Activated CD8-positive, alpha-beta T cell treated with anti-CD3 and anti-CD28 coated beads for 36 hours (primary cell): ENCODE measurements around the gene KCNIP2. TPM values are rescaled to one million over a fixed set of nuclear protein-coding genes. Genes with fewer than 3 reads are reported as not detected.

Experiments
- ATAC-seq: fragments of 200-7000 bp; cut with Tn5 transposase; one replicate; pipeline ENCODE4 v1.10.0; 2021; ENCODE audit warnings: mild to moderate bottlenecking, moderate library complexity
- CTCF ChIA-PET: fragments of 350-600 bp; sonication (Branson Sonifier 250); formaldehyde crosslinking; loops from one replicate; lab custom pipeline; 2021; ENCODE audit warnings: antibody characterized with exemption; lab: Charles Lee
- POLR2A ChIA-PET: fragments of 350-600 bp; sonication (Branson Sonifier 250); formaldehyde crosslinking; loops from one replicate; lab custom pipeline; 2021; ENCODE audit warnings: antibody characterized with exemption; lab: Charles Lee
- DNase-seq: peaks from one replicate; pipeline ENCODE4 v3.0.0-alpha.2; 2020
- H3K27ac Mint-ChIP-seq: one replicate; pipeline ENCODE4 v1.8.0; 2021; ENCODE audit warnings: mild to moderate bottlenecking, mixed read lengths
- H3K27me3 Mint-ChIP-seq: one replicate; pipeline ENCODE4 v1.8.0; 2021; ENCODE audit warnings: mixed read lengths
- H3K36me3 Mint-ChIP-seq: one replicate; pipeline ENCODE4 v1.8.0; 2021; ENCODE audit warnings: low read depth, mixed read lengths
- H3K4me1 Mint-ChIP-seq: one replicate; pipeline ENCODE4 v1.8.0; 2021; ENCODE audit warnings: low read depth, mixed read lengths
- H3K4me3 Mint-ChIP-seq: one replicate; pipeline ENCODE4 v1.8.0; 2021; ENCODE audit warnings: mild to moderate bottlenecking, moderate library complexity, mixed read lengths
- H3K9me3 Mint-ChIP-seq: one replicate; pipeline ENCODE4 v1.8.0; 2021; ENCODE audit warnings: mixed read lengths
- CTCF ChIP-seq: fragments of 200-600 bp; IDR thresholded peaks from one replicate; pipeline ENCODE4 v1.8.0; 2022; ENCODE audit warnings: antibody characterized with exemption, mild to moderate bottlenecking
- intact Hi-C: fragments of 100-400 bp; cut with micrococcal nuclease; formaldehyde crosslinking; loops from one replicate; pipeline ENCODE4 v1.10.0; 2022
- total RNA-seq, 2 experiments: library from RNA; stranded (reverse); gene quantifications; one replicate each; pipeline ENCODE4 v1.2.3, GENCODE V29; 2021

Gene KCNIP2
- total RNA-seq, 2 experiments from 2014 or later, result 2.4 to 3.1 TPM

DNA sequence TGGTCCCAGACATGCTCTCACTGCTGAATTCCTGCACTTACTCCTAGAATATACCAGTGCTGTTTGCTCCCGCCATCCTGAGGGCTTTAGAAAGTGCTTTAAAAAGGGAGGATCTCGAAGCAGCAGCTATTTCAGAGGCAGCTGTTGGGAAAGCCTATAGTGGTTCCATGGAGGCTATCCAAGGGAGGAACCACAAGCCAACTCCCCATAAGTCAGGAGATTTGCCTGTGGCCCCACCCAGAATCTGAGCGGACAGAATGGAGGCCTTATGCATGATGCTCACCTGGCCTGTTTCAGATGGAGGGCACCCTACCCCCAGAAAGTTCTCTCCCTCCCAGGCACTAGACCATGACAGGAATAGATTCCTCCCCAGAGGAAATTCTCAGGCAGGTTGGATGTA, 2.3 kb upstream of the KCNIP2 start:
- H3K4me1 Mint-ChIP-seq, result peaks cover 27% of the 10 kb centered on the region

GRCh38 chr10:101841826-101842225, 1.8 kb downstream of the KCNIP2 start:
- no peak for DNase-seq
- intact Hi-C loops, result loop anchor here (2.0 to 5.0 kb wide), 2 partner anchors 169 to 230 kb away; no protein-coding TSS in a partner anchor
- CTCF ChIA-PET, result interaction anchor here (0.7 to 10.8 kb wide), 45 partner anchors 9 to 700 kb away, joined by 3 to 200 read pairs (median 8); partner anchors contain the start of genes HPS6, NPM3 and OGA
- H3K36me3 Mint-ChIP-seq, result peaks cover 2% of the 10 kb centered on the region
- H3K4me3 Mint-ChIP-seq, result no peak overlapping the region
- ATAC-seq, result no peak
- H3K9me3 Mint-ChIP-seq, result no peaks in the 10 kb centered on the region
- peaks cover 14% of the 10 kb centered on the region for H3K27me3 Mint-ChIP-seq
- no peak overlapping the region for H3K27ac Mint-ChIP-seq
- POLR2A ChIA-PET, result interaction anchor here (0.8 to 5.1 kb wide), 6 partner anchors 9 to 275 kb away, joined by 3 to 27 read pairs (median 5); partner anchors contain the start of gene OGA
- TF ChIP-seq CTCF, result no peak
- H3K4me1 Mint-ChIP-seq, result peaks cover 43% of the 10 kb centered on the region

More for the DNA sequence above, 2.3 kb upstream of the KCNIP2 start:
- H3K36me3 Mint-ChIP-seq, result peaks cover 2% of the 10 kb centered on the region
- no peak overlapping the region for H3K4me3 Mint-ChIP-seq
- intact Hi-C loops, result no loop called here
- no peak overlapping the region for H3K27ac Mint-ChIP-seq
- ChIA-PET POLR2A (no interaction called here), CTCF (interaction anchor here (0.5 to 10.8 kb wide), 5 partner anchors 10 to 225 kb away, joined by 3 to 151 read pairs (median 7); partner anchors contain the start of gene HPS6)
- DNase-seq (no peak), ATAC-seq (no peak)
- H3K9me3 Mint-ChIP-seq, result no peaks in the 10 kb centered on the region
- H3K27me3 Mint-ChIP-seq, result peaks cover 12% of the 10 kb centered on the region
- TF ChIP-seq CTCF, result no peak

DNA sequence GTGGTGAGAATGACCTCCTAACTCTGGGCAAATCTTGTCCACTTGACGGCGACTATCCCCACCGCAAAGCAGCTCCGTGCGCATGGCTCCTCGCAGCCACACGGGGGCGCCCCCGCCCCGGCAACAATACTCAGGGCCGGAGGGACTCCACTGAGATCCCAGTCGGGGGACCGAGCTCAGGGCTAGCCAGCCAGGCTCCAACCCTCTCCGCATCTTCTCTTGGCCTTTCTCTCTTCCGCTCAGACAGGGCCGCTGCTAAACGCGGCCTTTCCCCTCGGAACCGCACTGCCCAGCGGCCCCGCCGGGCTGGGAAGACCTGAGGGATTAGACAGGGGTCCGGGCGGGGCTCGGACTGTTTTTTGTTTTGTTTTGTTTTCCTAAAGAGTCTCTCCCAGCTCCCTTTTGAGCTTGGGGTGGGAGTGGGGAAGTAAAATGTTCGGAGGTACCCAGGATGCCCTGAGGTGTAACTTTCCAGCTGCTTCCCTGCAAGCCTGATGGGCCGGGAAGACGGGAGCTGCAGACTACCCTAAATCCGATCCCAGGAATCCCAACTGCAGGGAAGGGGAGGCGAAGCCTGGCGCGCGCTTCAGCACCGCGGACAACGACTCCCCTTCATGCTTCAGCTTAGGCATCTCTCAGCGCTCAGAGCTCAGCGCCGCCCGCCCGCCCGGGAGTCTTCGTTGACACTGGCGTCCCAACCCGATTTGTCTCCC, 2.7 kb downstream of the KCNIP2 start:
- H3K4me1 Mint-ChIP-seq, result peaks cover 45% of the 10 kb centered on the region
- H3K36me3 Mint-ChIP-seq, result no peaks in the 10 kb centered on the region
- ChIA-PET POLR2A (interaction anchor here (0.8 to 5.1 kb wide), 8 partner anchors 8 to 275 kb away, joined by 3 to 27 read pairs (median 4); partner anchors contain the start of gene OGA), CTCF (interaction anchor here (0.6 to 10.8 kb wide), 69 partner anchors 8 to 699 kb away, joined by 3 to 200 read pairs (median 5); partner anchors contain the start of genes HPS6, NPM3 and OGA)
- peak overlapping the region; percentile 77 for H3K4me3 Mint-ChIP-seq
- DNase-seq (peak; percentile 85), ATAC-seq (peak; percentile 65)
- intact Hi-C loops, result loop anchor here (2.0 to 5.0 kb wide), 2 partner anchors 170 to 231 kb away; no protein-coding TSS in a partner anchor
- H3K27ac Mint-ChIP-seq, result no peak overlapping the region
- TF ChIP-seq CTCF, result peak; percentile 97
- no peaks in the 10 kb centered on the region for H3K9me3 Mint-ChIP-seq
- H3K27me3 Mint-ChIP-seq, result peaks cover 14% of the 10 kb centered on the region

DNA sequence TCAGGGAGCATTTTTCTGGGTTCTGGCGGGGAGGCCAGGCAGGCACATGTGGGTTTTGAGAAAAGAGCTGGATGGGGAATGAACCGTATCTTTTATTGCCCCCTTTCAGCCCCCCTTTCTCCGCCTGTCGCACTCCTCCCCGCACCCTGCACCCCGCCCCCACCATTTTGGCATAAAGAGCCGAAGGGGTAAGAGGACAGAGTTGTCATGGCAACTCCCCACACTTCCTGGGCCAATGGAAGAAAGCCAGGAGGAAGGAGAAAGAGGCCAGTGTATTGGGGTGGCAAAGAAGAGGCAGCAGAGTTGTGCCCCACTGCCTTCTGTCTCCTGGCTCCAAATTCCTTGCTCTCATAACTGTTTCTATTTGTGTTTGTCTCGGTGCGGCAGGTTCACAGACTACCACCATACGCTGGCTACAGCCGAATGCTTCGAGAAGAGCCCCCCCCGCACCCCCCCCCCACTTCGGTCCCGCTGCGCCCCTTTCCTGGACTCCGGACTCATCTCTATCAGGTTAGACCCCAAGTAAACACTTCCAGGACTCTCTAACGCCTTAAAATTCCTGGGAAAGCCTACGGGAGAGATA, 3.4 kb downstream of the KCNIP2 start:
- intact Hi-C loops, result loop anchor here (2.0 to 5.0 kb wide), 2 partner anchors 171 to 232 kb away; no protein-coding TSS in a partner anchor
- DNase-seq (peak; percentile 58), ATAC-seq (no peak)
- no peak overlapping the region for H3K27ac Mint-ChIP-seq
- no peaks in the 10 kb centered on the region for H3K36me3 Mint-ChIP-seq
- peaks cover 14% of the 10 kb centered on the region for H3K27me3 Mint-ChIP-seq
- TF ChIP-seq CTCF, result no peak
- H3K4me3 Mint-ChIP-seq, result peak overlapping the region; percentile 77
- POLR2A ChIA-PET, result interaction anchor here (0.9 to 5.1 kb wide), 4 partner anchors 12 to 50 kb away, joined by 3 to 27 read pairs (median 4); partner anchors contain the start of gene OGA
- CTCF ChIA-PET, result interaction anchor here (0.6 to 10.8 kb wide), 59 partner anchors 8 to 383 kb away, joined by 3 to 200 read pairs (median 6); partner anchors contain the start of genes HPS6, NPM3 and OGA
- H3K4me1 Mint-ChIP-seq, result peaks cover 50% of the 10 kb centered on the region
- H3K9me3 Mint-ChIP-seq, result no peaks in the 10 kb centered on the region
